Peyer's patch (tissue), 4 donors: Measurements from ENCODE around the gene TMEM97. TPM values are rescaled to one million over a fixed set of nuclear protein-coding genes. Genes with fewer than 3 reads are reported as not detected.
"Not testable (repeated sequence)": the region's sequence is repeated elsewhere in the genome, so short reads cannot be mapped to it uniquely, and the experiment has no call there.

Experiments
- DNase-seq, 3 donors: peaks; one replicate each; pipeline ENCODE4 v3.0.0-alpha.2; 2017 to 2019
- H3K27ac ChIP-seq, 4 donors: fragments of 200-600 bp; sonication (generic); one replicate each; pipeline ENCODE4 v1.5.1; 2016 to 2019
- H3K27me3 ChIP-seq, 2 donors: fragments of 200-600 bp; sonication (generic); one replicate each; pipeline ENCODE4 v1.5.1; 2019
- H3K36me3 ChIP-seq, 3 donors: fragments of 200-600 bp; sonication (generic); one replicate each; pipeline ENCODE4 v1.5.1; 2016 to 2019
- H3K4me1 ChIP-seq, 4 donors: fragments of 200-600 bp; sonication (generic); one replicate each; pipeline ENCODE4 v1.5.1; 2016 to 2019
- H3K4me3 ChIP-seq, 4 donors: fragments of 200-600 bp; sonication (generic); 1 replicate in 3 of 4; 2 replicates in 1 of 4; pipeline ENCODE4 v1.5.1; 2016 to 2019; ENCODE audit warnings: mild to moderate bottlenecking in 1 of 4
- H3K9me3 ChIP-seq, 4 donors: fragments of 200-600 bp; sonication (generic); one replicate each; pipeline ENCODE4 v1.5.1; 2016 to 2019; ENCODE audit warnings: mild to moderate bottlenecking in 1 of 4
- CTCF ChIP-seq, 6 experiments: fragments of 450-650 bp in 4 of 6; fragments of 200-600 bp in 2 of 6; sonication (generic) in 1 of 6; IDR thresholded peaks; one replicate each; pipeline ENCODE4 v1.5.1; 2017 to 2019; ENCODE audit warnings: antibody characterized with exemption in 6 of 6, mild to moderate bottlenecking in 3 of 6, moderate library complexity in 1 of 6
- POLR2A ChIP-seq, 2 donors: fragments of 450-650 bp; IDR thresholded peaks; one replicate each; pipeline ENCODE4 v1.5.1; 2017; ENCODE audit warnings: antibody characterized with exemption in 2 of 2, mild to moderate bottlenecking in 2 of 2, moderate library complexity in 2 of 2
- total RNA-seq, 4 donors: library from RNA; depleted of rRNA; stranded (reverse); fragments of >200 nt; gene quantifications; one replicate each; pipeline ENCODE4 v1.1.0, GENCODE V29; 2016

TMEM97 gene
- total RNA-seq: 1 to 10 TPM; 7.7 to 8.9 (median 8.1) TPM

- no peaks in the 10 kb centered on the region for H3K36me3 ChIP-seq
- peak within 1 kb of the TSS; percentile 47 to 76 (median 68) for H3K4me3 ChIP-seq
- TF ChIP-seq POLR2A (IDR thresholded peaks at IDR 0.05): peak in 1 of 2 donors; percentile 20
- TF ChIP-seq CTCF (IDR thresholded peaks at IDR 0.05): peak in 3 of 6 experiments; percentile 8 to 22 (median 18)
- no peaks in the 10 kb centered on the region for H3K9me3 ChIP-seq
- H3K27me3 ChIP-seq: no peaks in the 10 kb centered on the region
- peaks cover 0 to 19% (median 8%) of the 10 kb centered on the region in 4 donors for H3K4me1 ChIP-seq
- DNase-seq: peak; percentile 96 to 98 (median 97)
- peak within 1 kb of the TSS; percentile 28 to 67 (median 66) for H3K27ac ChIP-seq
Measured at GRCh38 chr17:28318759-28319597, at the start of gene TMEM97. TMEM97 (plus strand) TSS chr17:28319200; CDS start chr17:28319240, 40 bp downstream.

- Histone ChIP-seq H3K36me3 (no peaks in the 10 kb centered on the region), H3K9me3 (no peaks in the 10 kb centered on the region), H3K4me1 (no peaks in the 10 kb centered on the region), H3K27me3 (no peaks in the 10 kb centered on the region), H3K4me3 (no peak overlapping the region), H3K27ac (no peak overlapping the region)
- no peak for TF ChIP-seq POLR2A (IDR thresholded peaks at IDR 0.05)
- no peak for TF ChIP-seq CTCF (IDR thresholded peaks at IDR 0.05)
- DNase-seq: no peak
Measured at GRCh38 chr17:28270055-28270454, 48.9 kb upstream of the TMEM97 start.

GRCh38 chr17:28270926-28271325 lies 48.1 kb upstream of the TMEM97 start:
- Histone ChIP-seq H3K4me3 (no peak overlapping the region), H3K27me3 (no peaks in the 10 kb centered on the region), H3K27ac (no peak overlapping the region), H3K36me3 (no peaks in the 10 kb centered on the region), H3K9me3 (no peaks in the 10 kb centered on the region), H3K4me1 (no peaks in the 10 kb centered on the region)
- no peak for DNase-seq
- TF ChIP-seq POLR2A (IDR thresholded peaks at IDR 0.05) (no peak), CTCF (IDR thresholded peaks at IDR 0.05) (no peak)

- no peaks in the 10 kb centered on the region for H3K27me3 ChIP-seq
Measured at GRCh38 chr17:28271431-28271830, 47.6 kb upstream of the TMEM97 start.

GRCh38 chr17:28272166-28272565 lies 46.8 kb upstream of the TMEM97 start:
- no peak for TF ChIP-seq CTCF (IDR thresholded peaks at IDR 0.05)
- TF ChIP-seq POLR2A (IDR thresholded peaks at IDR 0.05): no peak

More at GRCh38 chr17:28271431-28271830, 47.6 kb upstream of the TMEM97 start:
- Histone ChIP-seq H3K36me3 (no peaks in the 10 kb centered on the region), H3K27ac (no peak overlapping the region), H3K9me3 (no peaks in the 10 kb centered on the region), H3K4me3 (no peak overlapping the region), H3K4me1 (no peaks in the 10 kb centered on the region)
- no peak for TF ChIP-seq CTCF (IDR thresholded peaks at IDR 0.05)
- TF ChIP-seq POLR2A (IDR thresholded peaks at IDR 0.05): no peak
- no peak for DNase-seq

GRCh38 chr17:28273341-28273740 lies 45.7 kb upstream of the TMEM97 start:
- not testable (repeated sequence) for H3K9me3 ChIP-seq, H3K36me3 ChIP-seq, H3K4me3 ChIP-seq, H3K27ac ChIP-seq, H3K27me3 ChIP-seq, DNase-seq, H3K4me1 ChIP-seq

More at GRCh38 chr17:28272166-28272565, 46.8 kb upstream of the TMEM97 start:
- no peak for DNase-seq
- no peaks in the 10 kb centered on the region for H3K27me3 ChIP-seq
- H3K36me3 ChIP-seq: no peaks in the 10 kb centered on the region
- H3K9me3 ChIP-seq: no peaks in the 10 kb centered on the region
- H3K27ac ChIP-seq: no peak overlapping the region
- H3K4me1 ChIP-seq: no peaks in the 10 kb centered on the region
- no peak overlapping the region for H3K4me3 ChIP-seq
